SK-N-MC (cell line): ENCODE data around the gene KRTAP9-7.

ENCODE experiments used
- DNase-seq: peaks from one replicate; pipeline ENCODE4 v3.0.0-alpha.2; 2011; ENCODE audit warnings: low read depth, low spot score
- H3K27ac ChIP-seq: fragments of 200-600 bp; sonication (generic); 2 replicates; pipeline ENCODE4 v1.5.1; 2016; ENCODE audit warnings: mixed run types
- H3K36me3 ChIP-seq: fragments of 200-600 bp; sonication (generic); 2 replicates; pipeline ENCODE4 v1.6.1; 2017; ENCODE audit warnings: antibody characterized with exemption, low read length, mixed read lengths; ENCODE audit not compliant: insufficient read depth
- H3K4me3 ChIP-seq: fragments of 200-600 bp; sonication (generic); 2 replicates; pipeline ENCODE4 v1.5.1; 2016
- H3K9ac ChIP-seq: fragments of 200-600 bp; sonication (generic); 2 replicates; pipeline ENCODE4 v1.8.0; 2017; ENCODE audit warnings: mixed run types, mixed read lengths; ENCODE audit not compliant: insufficient read length
- H3K9me3 ChIP-seq: fragments of 200-600 bp; sonication (generic); 2 replicates; pipeline ENCODE4 v1.6.1; 2017; ENCODE audit warnings: low read depth, mild to moderate bottlenecking, antibody characterized with exemption, low read length, moderate library complexity, mixed read lengths
- EZH2 ChIP-seq: fragments of 200-600 bp; sonication (generic); IDR thresholded peaks from one replicate; pipeline ENCODE4 v1.6.1; 2017; ENCODE audit warnings: antibody characterized with exemption
- FOXP2 ChIP-seq: optimal IDR thresholded peaks from 2 replicates; pipeline ENCODE3; 2011; ENCODE audit warnings: mild to moderate bottlenecking, moderate library complexity; ENCODE audit not compliant: insufficient read depth; ENCODE audit errors: extremely low read length, control extremely low read depth
- POLR2AphosphoS5 ChIP-seq: IDR thresholded peaks from 2 replicates; pipeline ENCODE4 v1.6.1; 2012; ENCODE audit warnings: mild to moderate bottlenecking, low read depth, low read length, borderline replicate concordance

The KRTAP9-7 gene

DNA sequence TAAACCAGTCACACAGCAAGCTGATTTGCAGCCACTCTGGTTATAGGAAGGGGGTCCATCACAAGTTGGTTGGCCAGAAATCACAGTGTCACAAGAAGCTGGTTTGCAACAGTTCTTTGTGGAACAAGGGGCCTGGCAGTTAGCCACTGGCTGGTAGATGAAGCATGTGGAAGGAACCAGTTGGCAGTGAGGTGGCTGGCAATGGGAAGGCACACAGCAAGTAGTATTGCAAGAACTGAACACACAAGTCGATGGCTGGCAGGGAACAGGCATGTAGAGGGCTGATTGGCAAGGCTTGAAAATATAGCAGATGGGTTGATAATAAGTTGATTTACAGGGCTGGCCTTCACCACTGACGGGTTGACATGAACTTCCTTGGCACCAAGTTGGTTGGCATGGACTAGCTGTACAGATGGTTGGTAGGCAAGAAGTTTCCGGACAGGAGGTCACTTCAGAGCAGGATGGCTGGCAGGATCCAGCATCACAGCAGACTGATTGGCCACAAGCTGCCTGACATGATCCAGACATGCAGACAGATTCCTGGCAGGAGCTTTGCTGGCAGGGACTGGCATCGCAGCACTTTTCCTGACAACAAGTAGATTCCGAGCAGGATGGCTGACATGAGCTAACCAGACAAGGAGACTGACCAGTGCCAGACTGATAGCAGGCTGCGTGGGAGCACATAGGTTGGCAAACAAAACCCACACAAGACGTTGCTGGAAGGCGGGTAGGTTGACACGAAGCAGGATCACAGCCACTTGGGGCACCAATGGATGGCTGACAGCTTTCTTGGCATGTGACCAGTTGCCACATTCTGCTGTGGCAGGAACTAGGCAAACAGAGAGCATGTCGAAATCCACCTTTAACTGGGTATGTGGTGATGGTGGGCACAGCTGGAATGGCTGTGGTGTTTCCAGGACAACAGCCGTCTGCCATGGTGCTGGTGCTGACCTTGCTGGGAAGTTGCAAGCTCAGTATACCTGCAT is 26.7 kb downstream of the KRTAP9-7 start, which contains the start of gene KRTAP29-1:
Gene KRTAP29-1, minus strand, starts transcription at position 936 of the 986 bp plus-strand sequence. Its CDS starts 0 bp downstream, at position 936.
- Histone ChIP-seq H3K9me3 (no peaks in the 10 kb centered on the region), H3K4me3 (no peak within 1 kb of the TSS), H3K9ac (no peak within 1 kb of the TSS), H3K27ac (no peak within 1 kb of the TSS), H3K36me3 (no peaks in the 10 kb centered on the region)
- DNase-seq: no peak
- no peak for TF ChIP-seq EZH2
- no peak for TF ChIP-seq FOXP2
- no peak for TF ChIP-seq POLR2AphosphoS5

- TF ChIP-seq FOXP2: no peak
- TF ChIP-seq POLR2AphosphoS5: no peak
- no peak for TF ChIP-seq EZH2
- DNase-seq: no peak
- Histone ChIP-seq H3K4me3 (no peak overlapping the region), H3K36me3 (no peaks in the 10 kb centered on the region), H3K9ac (no peak overlapping the region), H3K27ac (no peak overlapping the region), H3K9me3 (no peaks in the 10 kb centered on the region)
Measured at GRCh38 chr17:41302981-41303380, 27.5 kb downstream of the KRTAP9-7 start.

DNA sequence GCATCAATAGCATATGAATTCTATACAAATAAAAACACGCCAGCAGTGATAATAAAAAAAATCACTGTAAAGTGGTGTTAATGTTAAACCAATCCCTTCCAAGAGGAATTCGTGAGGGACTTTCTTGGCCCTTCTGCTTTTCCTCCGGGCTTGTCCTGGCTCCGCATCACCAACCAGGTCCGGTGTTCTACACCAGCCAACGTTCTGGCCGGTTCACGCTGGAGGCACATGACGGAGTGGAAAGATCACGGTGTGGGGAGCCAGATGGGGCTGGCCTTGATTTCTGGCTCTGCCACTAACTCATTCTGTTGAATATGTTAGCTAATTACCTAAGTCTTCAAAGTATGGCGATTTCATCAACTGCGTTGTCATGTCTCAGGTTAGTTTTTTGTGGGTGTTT is 28.6 kb downstream of the KRTAP9-7 start:
- Histone ChIP-seq H3K9me3 (no peaks in the 10 kb centered on the region), H3K36me3 (no peaks in the 10 kb centered on the region), H3K27ac (no peak overlapping the region), H3K9ac (no peak overlapping the region), H3K4me3 (no peak overlapping the region)
- DNase-seq: no peak
- TF ChIP-seq POLR2AphosphoS5 (no peak), EZH2 (no peak), FOXP2 (no peak)

DNA sequence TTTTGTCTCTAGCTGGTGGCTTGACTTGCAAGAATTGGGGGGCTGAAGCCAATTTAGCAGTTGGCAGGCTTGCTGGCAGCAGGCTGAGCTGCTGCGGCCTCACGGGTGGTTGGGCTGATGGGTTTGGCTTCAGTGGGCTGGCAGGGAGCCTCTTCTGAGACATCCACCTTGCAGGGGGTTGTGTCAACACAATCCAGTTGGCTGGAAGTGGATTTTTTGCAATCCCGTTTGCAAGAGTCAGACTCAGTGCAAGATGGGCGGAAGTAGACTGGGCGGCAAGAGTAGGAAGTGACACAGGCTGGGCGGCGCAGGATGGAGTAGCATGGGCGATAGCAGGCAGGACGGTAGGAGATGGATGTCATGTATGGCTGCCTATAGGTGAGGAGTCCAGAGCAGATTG is 32.1 kb downstream of the KRTAP9-7 start:
- H3K36me3 ChIP-seq: no peaks in the 10 kb centered on the region
- H3K9ac ChIP-seq: no peak overlapping the region
- H3K4me3 ChIP-seq: no peak overlapping the region
- no peak overlapping the region for H3K27ac ChIP-seq
- DNase-seq: no peak
- no peaks in the 10 kb centered on the region for H3K9me3 ChIP-seq
- no peak for TF ChIP-seq FOXP2
- no peak for TF ChIP-seq POLR2AphosphoS5
- TF ChIP-seq EZH2: no peak

DNA sequence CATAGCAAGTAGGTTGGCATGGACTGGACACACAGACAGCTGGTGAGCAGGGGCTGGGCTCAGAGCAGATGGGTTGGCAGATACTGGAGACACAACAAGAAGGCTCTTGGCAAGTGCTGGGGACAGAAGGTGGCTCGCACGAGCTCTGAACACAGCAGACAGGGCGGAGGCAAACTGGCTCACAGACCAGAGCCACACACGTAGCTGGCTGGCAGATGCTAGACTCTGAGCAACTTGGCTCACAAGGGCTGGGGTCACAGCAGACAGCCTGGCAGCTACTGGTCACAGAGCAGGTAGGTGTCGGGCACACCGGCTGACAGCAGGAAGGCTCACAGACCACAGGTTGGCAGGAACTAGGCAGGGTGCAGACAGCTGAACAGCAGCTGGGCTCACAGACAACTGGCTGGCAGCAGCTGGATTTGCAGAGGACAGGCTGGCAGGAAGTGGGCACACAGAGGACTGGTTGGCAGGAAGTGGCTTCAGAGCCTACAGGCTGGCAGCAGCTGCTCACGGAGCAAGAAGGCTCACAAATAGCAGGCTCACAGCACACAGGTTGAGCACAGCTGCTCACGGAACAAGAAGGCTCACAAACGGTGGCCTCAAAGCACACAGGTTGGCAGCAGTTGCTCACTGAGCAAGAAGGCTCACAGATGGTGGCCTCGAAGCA is 32.9 kb downstream of the KRTAP9-7 start:
- Histone ChIP-seq H3K9ac (no peak overlapping the region), H3K4me3 (no peak overlapping the region), H3K9me3 (no peaks in the 10 kb centered on the region), H3K27ac (no peak overlapping the region), H3K36me3 (no peaks in the 10 kb centered on the region)
- DNase-seq: no peak
- TF ChIP-seq POLR2AphosphoS5: no peak
- TF ChIP-seq EZH2: no peak
- no peak for TF ChIP-seq FOXP2

DNA sequence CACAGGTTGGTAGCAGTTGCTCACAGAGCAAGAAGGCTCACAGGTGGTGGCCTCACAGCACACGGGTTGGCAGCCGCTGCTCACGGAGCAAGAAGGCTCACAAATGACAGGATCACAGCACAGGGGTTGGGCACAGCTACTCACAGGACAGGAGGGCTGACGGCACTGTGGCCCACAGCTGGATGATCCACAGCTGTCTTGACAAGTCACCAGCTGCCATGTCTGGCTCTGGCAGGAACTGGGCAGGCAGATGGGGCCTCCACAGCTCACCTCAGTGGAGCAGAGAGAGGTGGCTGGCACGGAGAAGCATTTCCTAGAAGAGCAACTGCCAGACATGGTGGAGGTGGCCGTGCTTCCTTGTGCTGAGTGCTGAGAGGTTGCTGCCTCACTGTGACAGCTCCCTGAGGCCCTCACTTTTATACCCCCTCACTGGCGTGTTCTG is 33.4 kb downstream of the KRTAP9-7 start, which contains the start of gene KRTAP16-1:
Gene KRTAP16-1, minus strand, starts transcription at position 392 of the 442 bp plus-strand sequence. Its CDS starts 56 bp downstream, at position 336.
- no peak within 1 kb of the TSS for H3K4me3 ChIP-seq
- TF ChIP-seq EZH2 (no peak), POLR2AphosphoS5 (no peak), FOXP2 (no peak)
- H3K36me3 ChIP-seq: no peaks in the 10 kb centered on the region
- no peak for DNase-seq
- H3K27ac ChIP-seq: no peak within 1 kb of the TSS
- H3K9me3 ChIP-seq: no peaks in the 10 kb centered on the region
- no peak within 1 kb of the TSS for H3K9ac ChIP-seq

GRCh38 chr17:41311111-41311510 is 35.6 kb downstream of the KRTAP9-7 start:
- no peak overlapping the region for H3K4me3 ChIP-seq
- no peaks in the 10 kb centered on the region for H3K36me3 ChIP-seq
- no peak for DNase-seq
- H3K9me3 ChIP-seq: no peaks in the 10 kb centered on the region
- TF ChIP-seq POLR2AphosphoS5: no peak
- no peak for TF ChIP-seq FOXP2
- no peak overlapping the region for H3K27ac ChIP-seq
- H3K9ac ChIP-seq: no peak overlapping the region

DNA sequence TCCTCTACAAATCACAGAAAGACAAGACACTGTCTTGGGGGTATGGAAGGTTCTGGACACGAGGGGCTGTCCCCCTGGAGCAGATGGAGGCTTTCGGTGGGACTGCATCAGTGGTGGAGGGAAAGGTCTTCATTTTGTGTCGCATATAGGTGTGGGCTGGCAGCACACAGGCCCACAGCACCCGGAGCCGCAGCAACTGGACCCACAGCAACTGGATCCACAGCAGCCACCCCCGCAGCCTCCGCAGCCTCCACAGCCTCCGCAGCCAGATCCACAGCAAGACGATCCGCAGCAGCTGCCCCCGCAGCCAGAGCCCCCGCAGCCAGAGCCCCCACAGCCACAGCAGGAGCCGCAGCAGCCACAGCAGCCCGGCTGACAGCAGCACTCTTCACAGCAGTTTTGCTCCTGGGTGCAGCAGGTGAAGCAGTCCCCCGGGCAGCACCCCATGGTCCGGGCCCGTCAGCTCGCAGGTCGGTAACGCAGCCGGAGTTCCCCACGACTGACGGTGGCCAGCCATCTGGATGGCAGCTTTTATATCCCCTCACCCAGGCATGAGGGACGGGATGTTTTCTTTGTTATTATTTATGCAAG is 39.8 kb downstream of the KRTAP9-7 start, which contains the start of gene KRTAP17-1:
Gene KRTAP17-1, minus strand, starts transcription at position 507 of the 591 bp plus-strand sequence. Its CDS starts 60 bp downstream, at position 447.
- TF ChIP-seq POLR2AphosphoS5: no peak
- no peak within 1 kb of the TSS for H3K27ac ChIP-seq

More for the DNA sequence above, 39.8 kb downstream of the KRTAP9-7 start, which contains the start of gene KRTAP17-1:
- Histone ChIP-seq H3K9ac (no peak within 1 kb of the TSS), H3K4me3 (no peak within 1 kb of the TSS), H3K36me3 (0 out of 2 replicates have a peak, but pooled peaks cover 7% of the 10 kb centered on the region), H3K9me3 (peaks cover 6% of the 10 kb centered on the region; the same call in 1 of the 2 replicates)
- DNase-seq: no peak
